Nephron (organoid): ENCODE data around the gene TRIM26.

Source experiments
- H3K27ac Mint-ChIP-seq, 3 experiments: 2 replicates each; pipeline ENCODE4 v1.8.0; 2020; ENCODE audit warnings: mixed read lengths in 3 of 3, mild to moderate bottlenecking in 2 of 3, moderate library complexity in 1 of 3
- H3K27me3 Mint-ChIP-seq: 2 replicates; pipeline ENCODE4 v1.8.0; 2021; ENCODE audit warnings: low read depth, mild to moderate bottlenecking, moderate library complexity, mixed read lengths
- H3K36me3 Mint-ChIP-seq: 2 replicates; pipeline ENCODE4 v1.8.0; 2020; ENCODE audit warnings: low read depth, mixed read lengths
- H3K4me1 Mint-ChIP-seq: 2 replicates; pipeline ENCODE4 v1.8.0; 2020; ENCODE audit warnings: mixed read lengths
- H3K4me3 Mint-ChIP-seq, 3 experiments: 2 replicates each; pipeline ENCODE4 v1.8.0; 2020; ENCODE audit warnings: mild to moderate bottlenecking in 3 of 3, mixed read lengths in 3 of 3, moderate library complexity in 2 of 3
- H3K9me3 Mint-ChIP-seq: 2 replicates; pipeline ENCODE4 v1.8.0; 2020; ENCODE audit warnings: mixed read lengths
- CTCF ChIP-seq, 3 experiments: fragments of 200-600 bp; sonication (generic); IDR thresholded peaks; one replicate each; pipeline ENCODE4 v1.5.0; 2021; ENCODE audit warnings: antibody characterized with exemption in 3 of 3; ENCODE audit not compliant: unreplicated experiment in 3 of 3

TRIM26 gene

GRCh38 chr6:30213667-30213956 lies 406 bp upstream of the TRIM26 start:
- Mint-ChIP-seq H3K4me1 (peaks cover 36% of the 10 kb centered on the region), H3K36me3 (peaks cover 3% of the 10 kb centered on the region), H3K4me3 (peak overlapping the region; percentile 88 to 97 (median 95))

GRCh38 chr6:30211899-30212298 lies 1.3 kb downstream of the TRIM26 start:
- Mint-ChIP-seq H3K27me3 (peaks cover 4% of the 10 kb centered on the region), H3K9me3 (no peaks in the 10 kb centered on the region), H3K36me3 (peaks cover 3% of the 10 kb centered on the region)

More at GRCh38 chr6:30213667-30213956, 406 bp upstream of the TRIM26 start:
- H3K9me3 Mint-ChIP-seq = no peaks in the 10 kb centered on the region
- H3K27me3 Mint-ChIP-seq = peaks cover 4% of the 10 kb centered on the region
- no peak for TF ChIP-seq CTCF (IDR thresholded peaks at IDR 0.05; ENCODE audit: unreplicated experiment in 3 of 3)
- peak overlapping the region; percentile 89 to 95 (median 93) for H3K27ac Mint-ChIP-seq

GRCh38 chr6:30211306-30211705 lies 1.9 kb downstream of the TRIM26 start:
- Mint-ChIP-seq H3K4me1 (peaks cover 56% of the 10 kb centered on the region), H3K36me3 (peaks cover 3% of the 10 kb centered on the region), H3K27me3 (peaks cover 4% of the 10 kb centered on the region), H3K27ac (peak overlapping the region in 1 of 3 experiments; percentile 3), H3K4me3 (peak overlapping the region; percentile 88 to 97 (median 95)), H3K9me3 (no peaks in the 10 kb centered on the region)
- no peak for TF ChIP-seq CTCF (IDR thresholded peaks at IDR 0.05; ENCODE audit: unreplicated experiment in 3 of 3)

More at GRCh38 chr6:30211899-30212298, 1.3 kb downstream of the TRIM26 start:
- Mint-ChIP-seq H3K27ac (peak overlapping the region; percentile 93 to 95 (median 94)), H3K4me3 (peak overlapping the region; percentile 88 to 97 (median 95)), H3K4me1 (peaks cover 53% of the 10 kb centered on the region)
- no peak for TF ChIP-seq CTCF (IDR thresholded peaks at IDR 0.05; ENCODE audit: unreplicated experiment in 3 of 3)

- no peaks in the 10 kb centered on the region for H3K27me3 Mint-ChIP-seq
- H3K4me3 Mint-ChIP-seq = peak overlapping the region; percentile 1 to 44 (median 5)
- no peaks in the 10 kb centered on the region for H3K9me3 Mint-ChIP-seq
- TF ChIP-seq CTCF (IDR thresholded peaks at IDR 0.05; ENCODE audit: unreplicated experiment in 3 of 3) = no peak
- peak overlapping the region; percentile 46 to 79 (median 66) for H3K27ac Mint-ChIP-seq
- peaks cover 3% of the 10 kb centered on the region for H3K36me3 Mint-ChIP-seq
- peaks cover 50% of the 10 kb centered on the region for H3K4me1 Mint-ChIP-seq
Measured at GRCh38 chr6:30207619-30208295, 5.4 kb downstream of the TRIM26 start.

GRCh38 chr6:30206799-30207618 lies 6.2 kb downstream of the TRIM26 start:
- H3K4me3 Mint-ChIP-seq = peak overlapping the region; percentile 5 to 44 (median 8)
- no peak for TF ChIP-seq CTCF (IDR thresholded peaks at IDR 0.05; ENCODE audit: unreplicated experiment in 3 of 3)

More at GRCh38 chr6:30206799-30207618, 6.2 kb downstream of the TRIM26 start:
- H3K27me3 Mint-ChIP-seq = no peaks in the 10 kb centered on the region
- H3K9me3 Mint-ChIP-seq = no peaks in the 10 kb centered on the region
- H3K4me1 Mint-ChIP-seq = peaks cover 43% of the 10 kb centered on the region
- peaks cover 3% of the 10 kb centered on the region for H3K36me3 Mint-ChIP-seq
- H3K27ac Mint-ChIP-seq = peak overlapping the region; percentile 46 to 79 (median 66)
